GM19468 (cell line): ENCODE data around the gene TCOF1.

Experiments used
- ATAC-seq: cut with Tn5 transposase; IDR thresholded peaks from one replicate; pipeline ENCODE4 v1.9.1; 2021; ENCODE audit warnings: mild to moderate bottlenecking, moderate library complexity, moderate number of reproducible peaks; ENCODE audit not compliant: unreplicated experiment; ENCODE audit errors: extremely low read depth

Gene TCOF1

GRCh38 chr5:150357326-150358260, at the start of gene TCOF1:
Gene TCOF1, plus strand, starts transcription at chr5:150357697. Its CDS starts 50 bp downstream, at chr5:150357747.
- ATAC-seq = peak; percentile 90

- no peak for ATAC-seq
Observed at GRCh38 chr5:150309101-150309885, 48.2 kb upstream of the TCOF1 start.

GRCh38 chr5:150309886-150310239, 47.6 kb upstream of the TCOF1 start:
- no peak for ATAC-seq

GRCh38 chr5:150310246-150310645, 47.3 kb upstream of the TCOF1 start:
- no peak for ATAC-seq

- no peak for ATAC-seq
Observed at GRCh38 chr5:150311015-150311692, 46.3 kb upstream of the TCOF1 start.

- ATAC-seq = no peak
Observed at GRCh38 chr5:150312518-150312917, 45.0 kb upstream of the TCOF1 start.

GRCh38 chr5:150313501-150313900, 44.0 kb upstream of the TCOF1 start:
- no peak for ATAC-seq

- no peak for ATAC-seq
Observed at GRCh38 chr5:150313921-150314716, 43.4 kb upstream of the TCOF1 start.

- ATAC-seq = no peak
Observed at GRCh38 chr5:150315245-150315644, 42.3 kb upstream of the TCOF1 start.

- no peak for ATAC-seq
Observed at GRCh38 chr5:150316320-150316719, 41.2 kb upstream of the TCOF1 start.

GRCh38 chr5:150317048-150318003, 40.2 kb upstream of the TCOF1 start:
- ATAC-seq = no peak

GRCh38 chr5:150318613-150319483, 38.6 kb upstream of the TCOF1 start:
- no peak for ATAC-seq

GRCh38 chr5:150319484-150319790, 38.1 kb upstream of the TCOF1 start:
- no peak for ATAC-seq

- no peak for ATAC-seq
Observed at GRCh38 chr5:150320044-150320613, 37.4 kb upstream of the TCOF1 start.

- no peak for ATAC-seq
Observed at GRCh38 chr5:150321211-150321610, 36.3 kb upstream of the TCOF1 start.

- no peak for ATAC-seq
Observed at GRCh38 chr5:150321784-150322183, 35.7 kb upstream of the TCOF1 start.

GRCh38 chr5:150322202-150322601, 35.3 kb upstream of the TCOF1 start:
- no peak for ATAC-seq

GRCh38 chr5:150323092-150323491, 34.4 kb upstream of the TCOF1 start:
- no peak for ATAC-seq
